NT2/D1 (cell line): ENCODE data around the gene ITGB5.

Source experiments
- SUZ12 ChIP-seq: IDR thresholded peaks from 2 replicates; pipeline ENCODE4 v1.6.1; 2011; ENCODE audit not compliant: insufficient read length, insufficient read depth; ENCODE audit errors: extremely low read depth
- ZNF274 ChIP-seq: IDR thresholded peaks from 2 replicates; pipeline ENCODE4 v1.6.1; 2011; ENCODE audit warnings: mild to moderate bottlenecking, low read depth, low read length

- TF ChIP-seq ZNF274 (no peak), SUZ12 (no peak)
Observed at GRCh38 chr3:124813541-124813940, 73.6 kb downstream of the ITGB5 start.
